ENCODE results near the gene GRHL1. TPM values are rescaled to one million over a fixed set of nuclear protein-coding genes. Genes with fewer than 3 reads are reported as not detected.
A peak's percentile ranks its signal among the peaks of the same experiment; 100 is the strongest.

Gene GRHL1
- total and polyA plus RNA-seq, 2 of the 4 experiments (the other 2 are of a cell fraction), result 0.18 to 0.21 TPM

DNA sequence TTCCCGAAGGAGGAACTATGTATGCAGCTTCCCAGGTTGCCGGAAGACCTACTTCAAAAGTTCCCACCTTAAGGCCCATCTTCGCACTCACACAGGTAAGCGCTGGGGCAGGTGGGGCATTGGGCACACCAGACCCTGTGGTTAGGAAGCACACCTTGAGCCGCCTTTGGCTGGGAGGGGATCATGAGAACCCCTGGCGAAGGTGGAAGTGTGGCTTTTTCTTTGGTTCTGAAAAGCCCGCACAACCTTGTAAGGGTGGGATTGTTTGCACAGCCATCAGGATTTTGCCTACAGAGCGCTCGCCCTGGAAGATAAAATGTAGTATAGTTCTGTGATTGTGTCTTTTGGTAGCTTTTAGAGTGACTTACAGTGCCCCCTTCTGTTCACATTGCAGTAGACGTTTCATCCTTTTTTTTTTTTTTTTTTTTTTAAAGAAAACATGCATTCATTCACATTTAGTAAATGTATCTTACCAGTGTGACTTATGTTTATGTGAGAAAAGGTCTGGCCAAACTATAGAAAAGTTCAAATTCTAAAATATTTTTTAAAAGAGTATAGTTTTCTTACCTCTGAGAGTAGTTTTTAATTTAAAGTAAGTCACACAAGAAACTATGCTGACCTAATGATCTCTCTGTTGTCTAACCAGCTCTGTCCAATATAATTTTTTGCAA lies 97.1 kb downstream of the GRHL1 start:
- Histone ChIP-seq H3K4me2 (ENCODE audit: low read depth, low read length) (no peak overlapping the region), H2BK20ac (ENCODE audit: low read depth, low read length) (no peak overlapping the region), H3K9me1 (ENCODE audit: insufficient read depth, low read length) (no peaks in the 10 kb centered on the region), H2BK5ac (ENCODE audit: low read depth, low read length, poor library complexity, severe bottlenecking) (no peak overlapping the region), H3K27me3 (ENCODE audit: control insufficient read depth, insufficient read depth, low read length) (no peaks in the 10 kb centered on the region), H3K56ac (ENCODE audit: extremely low read depth, insufficient read depth, low read length) (no peak overlapping the region), H2BK120ac (ENCODE audit: low read depth, low read length) (no peak overlapping the region), H4K91ac (ENCODE audit: insufficient read depth, low read depth, low read length) (no peak overlapping the region), H3K36me3 (ENCODE audit: control insufficient read depth, insufficient read depth, low read length) (peaks cover 19% of the 10 kb centered on the region), H2AK9ac (replicated peaks; ENCODE audit: low read depth, low read length, poor library complexity) (peak overlapping the region; percentile 56), H2BK15ac (ENCODE audit: low read depth, low read length) (no peak overlapping the region), H3K4ac (ENCODE audit: low read depth, low read length) (no peak overlapping the region), H3K27ac (ENCODE audit: insufficient read depth, low read length) (no peak overlapping the region), H4K8ac (ENCODE audit: low read depth in 2 of 2, low read length in 2 of 2) (no peak overlapping the region), H3K14ac (replicated peaks; ENCODE audit: low read depth, low read length) (no peak overlapping the region), H3K4me3 (ENCODE audit: insufficient read depth, low read depth, low read length) (no peak overlapping the region), H3K4me1 (ENCODE audit: control insufficient read depth, insufficient read depth, low read length) (peaks cover 1% of the 10 kb centered on the region; the same call in 1 of the 2 replicates), H3K9ac (ENCODE audit: low read depth, low read length) (no peak overlapping the region), H4K5ac (ENCODE audit: low read depth, low read length) (no peak overlapping the region), H4K20me1 (ENCODE audit: insufficient read depth, low read length) (peaks cover 6% of the 10 kb centered on the region; the same call in 1 of the 2 replicates), H3K9me3 (ENCODE audit: control insufficient read depth, insufficient read depth, low read length) (no peaks in the 10 kb centered on the region), H2AFZ (replicated peaks; ENCODE audit: low read length, poor library complexity) (no peak overlapping the region), H3K23ac (ENCODE audit: low read depth, low read length) (no peak overlapping the region), H2AK5ac (ENCODE audit: low read depth, low read length) (peak overlapping the region; percentile 34; the same call in 1 of the 2 replicates), H3K79me1 (ENCODE audit: low read depth in 1 of 2, low read length in 2 of 2) (peaks cover 4 to 8% of the 10 kb centered on the region in 2 experiments; a peak in 3 of 4 replicates), H3K18ac (ENCODE audit: low read depth, low read length) (no peak overlapping the region)
- intact Hi-C loops (cut with micrococcal nuclease), result loop anchor here (1.0 to 10.0 kb wide), 3 partner anchors 104 to 249 kb away; no protein-coding TSS in a partner anchor
- CTCF ChIA-PET, result interaction anchor here (0.5 to 2.4 kb wide), 18 partner anchors 9 to 1536 kb away, joined by 3 to 12 read pairs (median 4); no protein-coding TSS in a partner anchor
- POLR2A ChIA-PET (ENCODE audit: unreplicated experiment), result interaction anchor here (0.6 kb wide), 1 partner anchor 557 kb away, joined by 6 read pairs; no protein-coding TSS in a partner anchor
- no TSS peak for BruUV-seq (replicated peaks)
- TF ChIP-seq, protein P1, sequence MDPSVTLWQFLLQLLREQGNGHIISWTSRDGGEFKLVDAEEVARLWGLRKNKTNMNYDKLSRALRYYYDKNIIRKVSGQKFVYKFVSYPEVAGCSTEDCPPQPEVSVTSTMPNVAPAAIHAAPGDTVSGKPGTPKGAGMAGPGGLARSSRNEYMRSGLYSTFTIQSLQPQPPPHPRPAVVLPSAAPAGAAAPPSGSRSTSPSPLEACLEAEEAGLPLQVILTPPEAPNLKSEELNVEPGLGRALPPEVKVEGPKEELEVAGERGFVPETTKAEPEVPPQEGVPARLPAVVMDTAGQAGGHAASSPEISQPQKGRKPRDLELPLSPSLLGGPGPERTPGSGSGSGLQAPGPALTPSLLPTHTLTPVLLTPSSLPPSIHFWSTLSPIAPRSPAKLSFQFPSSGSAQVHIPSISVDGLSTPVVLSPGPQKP (IDR thresholded peaks at IDR 0.05; ENCODE audit: borderline replicate concordance, low read depth, low read length), result no peak
- TF ChIP-seq RFX5 (IDR thresholded peaks at IDR 0.05; ENCODE audit: low read depth, low read length), result no peak
- TF ChIP-seq, protein P2, sequence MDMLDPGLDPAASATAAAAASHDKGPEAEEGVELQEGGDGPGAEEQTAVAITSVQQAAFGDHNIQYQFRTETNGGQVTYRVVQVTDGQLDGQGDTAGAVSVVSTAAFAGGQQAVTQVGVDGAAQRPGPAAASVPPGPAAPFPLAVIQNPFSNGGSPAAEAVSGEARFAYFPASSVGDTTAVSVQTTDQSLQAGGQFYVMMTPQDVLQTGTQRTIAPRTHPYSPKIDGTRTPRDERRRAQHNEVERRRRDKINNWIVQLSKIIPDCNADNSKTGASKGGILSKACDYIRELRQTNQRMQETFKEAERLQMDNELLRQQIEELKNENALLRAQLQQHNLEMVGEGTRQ (IDR thresholded peaks at IDR 0.05; ENCODE audit: low read depth, low read length), result no peak
- TF ChIP-seq POLR2A (IDR thresholded peaks at IDR 0.05; ENCODE audit: low read depth, low read length), result no peak
- TF ChIP-seq NFE2L2 (IDR thresholded peaks at IDR 0.05; ENCODE audit: low read depth, low read length), result no peak
- TF ChIP-seq SMC3 (IDR thresholded peaks at IDR 0.05; ENCODE audit: low read depth, low read length), result peak; percentile 90
- no peak for TF ChIP-seq MXI1 (IDR thresholded peaks at IDR 0.05; ENCODE audit: borderline replicate concordance, low read depth, low read length)
- TF ChIP-seq, protein P3, sequence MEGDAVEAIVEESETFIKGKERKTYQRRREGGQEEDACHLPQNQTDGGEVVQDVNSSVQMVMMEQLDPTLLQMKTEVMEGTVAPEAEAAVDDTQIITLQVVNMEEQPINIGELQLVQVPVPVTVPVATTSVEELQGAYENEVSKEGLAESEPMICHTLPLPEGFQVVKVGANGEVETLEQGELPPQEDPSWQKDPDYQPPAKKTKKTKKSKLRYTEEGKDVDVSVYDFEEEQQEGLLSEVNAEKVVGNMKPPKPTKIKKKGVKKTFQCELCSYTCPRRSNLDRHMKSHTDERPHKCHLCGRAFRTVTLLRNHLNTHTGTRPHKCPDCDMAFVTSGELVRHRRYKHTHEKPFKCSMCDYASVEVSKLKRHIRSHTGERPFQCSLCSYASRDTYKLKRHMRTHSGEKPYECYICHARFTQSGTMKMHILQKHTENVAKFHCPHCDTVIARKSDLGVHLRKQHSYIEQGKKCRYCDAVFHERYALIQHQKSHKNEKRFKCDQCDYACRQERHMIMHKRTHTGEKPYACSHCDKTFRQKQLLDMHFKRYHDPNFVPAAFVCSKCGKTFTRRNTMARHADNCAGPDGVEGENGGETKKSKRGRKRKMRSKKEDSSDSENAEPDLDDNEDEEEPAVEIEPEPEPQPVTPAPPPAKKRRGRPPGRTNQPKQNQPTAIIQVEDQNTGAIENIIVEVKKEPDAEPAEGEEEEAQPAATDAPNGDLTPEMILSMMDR (conservative IDR thresholded peaks at IDR 0.05; ENCODE audit: low read depth, low read length), result peak; percentile 85
- TF ChIP-seq RAD21 (IDR thresholded peaks at IDR 0.05; ENCODE audit: low read length), result peak; percentile 89
- TF ChIP-seq CEBPB (IDR thresholded peaks at IDR 0.05; ENCODE audit: low read depth, low read length), result no peak
- TF ChIP-seq MAFK (IDR thresholded peaks at IDR 0.05; ENCODE audit: low read depth, low read length), result no peak
- TF ChIP-seq RCOR1 (IDR thresholded peaks at IDR 0.05; ENCODE audit: insufficient replicate concordance, low read length), result no peak
- in situ Hi-C loops (cut with MboI; ENCODE audit: low sequenced_read_pairs), result loop anchor here (5.0 to 10.0 kb wide), 2 partner anchors 251 to 484 kb away; no protein-coding TSS in a partner anchor
- DNase-seq (peak; percentile 62), ATAC-seq (ENCODE audit: low read depth) (peak; percentile 46; the same call in 1 of the 2 replicates)
- dilution Hi-C loops (cut with HindIII; ENCODE audit: low sequenced_read_pairs, unreplicated experiment), result no loop called here
- 80% methylated on average over 1 of the region's 10 CpGs; no CpG with 5 or more reads in 1 of the 2 experiments for WGBS, 2 experiments (ENCODE audit: extremely low coverage in 2 of 2, insufficient read length in 1 of 2)

All from IMR-90 (cell line).